A673 (cell line): ENCODE measurements around the gene CABYR.

Experiments
- CTCF ChIP-seq: fragments of 300-800, 200-600 bp; sonication (generic); conservative IDR thresholded peaks from 2 replicates; pipeline ENCODE4 v1.5.1; 2017; ENCODE audit warnings: low read depth, mild to moderate bottlenecking, antibody characterized with exemption, low read length, moderate library complexity, mixed read lengths
- EZH2 ChIP-seq: fragments of 200-600 bp; sonication (generic); IDR thresholded peaks from 2 replicates; pipeline ENCODE4 v1.6.1; 2017; ENCODE audit warnings: borderline replicate concordance, low read depth, mild to moderate bottlenecking, mixed read lengths, antibody characterized with exemption, low read length; ENCODE audit not compliant: poor library complexity, severe bottlenecking

- TF ChIP-seq EZH2 (no peak), CTCF (no peak)
These were observed 1.8 kb downstream of the CABYR start for GRCh38 chr18:24140697-24141096.
